Karpas-422 (cell line): ENCODE data around the gene BPIFB2. TPM values are rescaled to one million over a fixed set of nuclear protein-coding genes. Genes with fewer than 3 reads are reported as not detected.
"Not testable (repeated sequence)": the region's sequence is repeated elsewhere in the genome, so short reads cannot be mapped to it uniquely, and the experiment has no call there.

Source experiments
- DNase-seq: peaks from one replicate; pipeline ENCODE4 v3.0.0-alpha.2; 2015
- H2AFZ ChIP-seq: fragments of 200-600 bp; sonication (generic); 2 replicates; pipeline ENCODE4 v1.6.1; 2014; ENCODE audit warnings: antibody characterized with exemption, low read length, mixed read lengths
- H3K27ac ChIP-seq: fragments of 200-600 bp; sonication (generic); 2 replicates; pipeline ENCODE4 v1.5.1; 2014; ENCODE audit warnings: mild to moderate bottlenecking, low read length, moderate library complexity
- H3K27me3 ChIP-seq: fragments of 200-600 bp; sonication (generic); 2 replicates; pipeline ENCODE4 v1.6.1; 2014; ENCODE audit warnings: low read length, mixed read lengths
- H3K36me3 ChIP-seq: fragments of 200-600 bp; sonication (generic); 2 replicates; pipeline ENCODE4 v1.6.1; 2014; ENCODE audit warnings: low read length, mixed read lengths; ENCODE audit not compliant: insufficient read depth
- H3K4me1 ChIP-seq: fragments of 200-600 bp; sonication (generic); 2 replicates; pipeline ENCODE4 v1.6.1; 2014; ENCODE audit warnings: mild to moderate bottlenecking, low read length, mixed read lengths
- H3K4me2 ChIP-seq: fragments of 200-600 bp; sonication (generic); 2 replicates; pipeline ENCODE4 v1.6.1; 2014; ENCODE audit warnings: low read length, low read depth, mild to moderate bottlenecking; ENCODE audit not compliant: poor library complexity, severe bottlenecking
- H3K4me3 ChIP-seq: fragments of 200-600 bp; sonication (generic); 2 replicates; pipeline ENCODE4 v1.5.1; 2014; ENCODE audit warnings: mild to moderate bottlenecking, antibody characterized with exemption, low read length, mixed read lengths
- H3K79me2 ChIP-seq: fragments of 200-600 bp; sonication (generic); 2 replicates; pipeline ENCODE4 v1.6.1; 2014; ENCODE audit warnings: mild to moderate bottlenecking, low read length, mixed read lengths
- H3K9ac ChIP-seq: fragments of 200-600 bp; sonication (generic); 2 replicates; pipeline ENCODE4 v1.6.0; 2014; ENCODE audit warnings: low read length
- H3K9me2 ChIP-seq: fragments of 200-600 bp; sonication (generic), shearing (Covaris generic); replicated peaks from 2 replicates; pipeline ENCODE4 v1.6.0; 2014; ENCODE audit warnings: mild to moderate bottlenecking, low read length, moderate library complexity; ENCODE audit not compliant: insufficient read depth
- H3K9me3 ChIP-seq: fragments of 300-700, 200-600 bp; sonication (generic); 2 replicates; pipeline ENCODE4 v1.6.1; 2014; ENCODE audit warnings: low read length, mixed read lengths
- H4K20me1 ChIP-seq: fragments of 200-600 bp; sonication (generic); 2 replicates; pipeline ENCODE4 v1.6.1; 2014; ENCODE audit warnings: mild to moderate bottlenecking, antibody characterized with exemption, low read length, low read depth; ENCODE audit not compliant: insufficient read depth
- total RNA-seq: library from RNA; depleted of rRNA; stranded (reverse); fragments of >200 nt; shearing (Covaris generic); gene quantifications from 2 replicates; pipeline ENCODE4 v1.2.3, GENCODE V29; 2014; ENCODE audit warnings: low replicate concordance

Gene BPIFB2
- total RNA-seq, 1 experiment from 2014 or later: not detected

DNA sequence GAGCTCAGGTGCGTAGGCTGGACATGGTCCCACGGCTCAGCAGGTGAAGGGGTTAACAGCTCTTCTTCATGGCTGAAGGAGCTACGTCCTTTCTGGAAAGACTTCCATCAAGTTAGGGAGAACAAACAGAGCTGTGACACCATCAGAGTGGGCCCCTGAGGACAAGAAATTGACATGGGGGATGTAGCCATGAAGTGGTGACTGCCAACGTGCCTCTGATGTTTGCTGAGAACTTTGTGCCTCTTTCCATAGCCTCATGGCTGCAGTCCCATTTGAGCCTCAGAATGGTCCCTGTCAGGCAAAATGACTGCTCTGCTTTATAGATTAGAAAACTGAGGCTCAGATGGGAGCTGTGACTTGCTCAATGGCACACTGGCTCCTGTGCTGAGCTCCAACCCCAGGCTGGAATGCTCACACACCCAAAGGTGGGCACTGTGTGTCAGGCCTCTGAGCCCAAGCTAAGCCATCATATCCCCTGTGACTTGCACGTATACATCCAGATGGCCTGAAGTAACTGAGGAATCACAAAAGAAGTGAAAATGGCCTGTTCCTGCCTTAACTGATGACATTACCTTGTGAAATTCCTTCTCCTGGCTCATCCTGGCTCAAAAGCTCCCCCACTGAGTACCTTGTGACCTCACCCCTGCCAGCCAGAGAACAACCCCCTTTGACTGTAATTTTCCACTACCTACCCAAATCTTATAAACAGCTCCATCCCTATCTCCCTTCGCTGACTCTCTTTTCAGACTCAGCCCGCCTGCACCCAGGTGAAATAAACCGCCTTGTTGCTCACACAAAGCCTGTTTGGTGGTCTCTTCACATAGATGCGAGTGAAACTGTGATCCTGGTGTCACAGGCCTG, 33.1 kb upstream of the BPIFB2 start:
- not testable (repeated sequence) for H3K4me1 ChIP-seq, H2AFZ ChIP-seq, H3K9me3 ChIP-seq, H4K20me1 ChIP-seq, DNase-seq, H3K9me2 ChIP-seq, H3K4me3 ChIP-seq, H3K27me3 ChIP-seq, H3K9ac ChIP-seq, H3K79me2 ChIP-seq, H3K27ac ChIP-seq, H3K36me3 ChIP-seq, H3K4me2 ChIP-seq

DNA sequence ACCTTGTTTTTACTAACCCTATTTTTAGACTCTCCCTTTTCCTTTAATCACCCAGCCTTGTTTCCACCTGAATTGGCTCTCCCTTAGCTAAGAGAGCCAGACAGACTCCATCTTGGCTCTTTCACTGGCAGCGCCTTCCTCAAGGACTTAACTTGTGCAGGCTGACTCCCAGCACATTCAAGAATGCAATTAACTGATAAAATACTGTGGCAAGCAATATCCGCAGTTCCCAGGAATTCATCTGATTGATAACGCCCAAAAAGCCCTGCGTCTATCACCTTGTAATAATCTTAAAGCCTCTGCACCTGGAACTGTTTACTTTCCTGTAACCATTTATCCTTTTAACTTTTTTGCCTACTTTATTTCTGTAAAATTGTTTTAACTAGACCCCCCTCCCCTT, 32.4 kb upstream of the BPIFB2 start:
- H3K27ac ChIP-seq, H4K20me1 ChIP-seq, DNase-seq, H2AFZ ChIP-seq, H3K36me3 ChIP-seq, H3K79me2 ChIP-seq, H3K9ac ChIP-seq, H3K4me3 ChIP-seq, H3K9me3 ChIP-seq, H3K27me3 ChIP-seq, H3K9me2 ChIP-seq, H3K4me2 ChIP-seq, H3K4me1 ChIP-seq: not testable (repeated sequence)

DNA sequence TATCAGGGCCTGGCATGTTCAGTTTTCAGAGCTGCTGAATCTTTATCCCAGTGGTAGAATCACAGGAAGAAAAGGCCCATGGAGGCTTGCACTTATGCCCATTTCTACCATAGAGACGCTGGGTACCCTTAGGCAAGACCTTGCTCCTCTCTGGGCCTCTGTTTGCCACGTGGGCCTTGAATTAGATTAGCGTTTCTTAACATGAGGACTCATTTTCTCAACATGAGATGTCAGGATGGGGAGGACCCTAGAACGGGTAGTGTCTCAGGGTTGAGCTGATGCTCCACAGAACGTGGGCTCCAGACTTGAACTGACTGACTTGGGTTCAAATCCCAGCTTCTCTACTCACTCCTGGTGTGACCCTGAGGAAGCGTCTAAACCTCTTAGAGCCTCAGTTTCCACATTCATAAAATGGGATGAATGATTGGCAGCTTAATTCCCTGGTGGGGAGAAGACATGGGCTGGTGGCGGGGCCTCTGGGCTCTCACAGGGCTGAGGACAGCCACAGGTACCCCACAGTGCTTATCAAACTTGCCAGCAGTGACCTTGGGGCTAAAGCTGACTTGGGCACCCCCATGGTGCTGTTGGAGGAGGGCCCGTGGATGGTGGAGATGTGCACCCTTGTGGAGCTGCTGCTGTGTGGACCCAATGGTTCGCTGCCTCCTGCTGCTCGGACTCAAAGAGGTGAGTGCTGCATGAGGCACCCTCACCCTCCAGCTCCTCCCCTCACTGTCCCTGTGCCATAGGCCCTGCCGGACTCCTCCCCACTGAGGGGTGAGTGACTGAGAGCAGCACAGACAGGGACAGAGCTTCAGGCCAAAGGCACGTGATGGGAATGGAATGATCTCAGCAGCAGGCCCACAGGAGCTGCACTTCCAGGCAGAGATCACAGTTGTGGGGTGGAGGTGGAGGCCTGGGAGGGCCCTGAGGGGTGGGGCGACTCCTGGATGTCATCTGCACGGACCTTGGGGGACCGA, 31.5 kb upstream of the BPIFB2 start:
- Histone ChIP-seq H3K4me2 (no peak overlapping the region), H3K4me1 (peaks cover 9% of the 10 kb centered on the region), H3K27me3 (no peaks in the 10 kb centered on the region), H3K9ac (no peak overlapping the region), H3K36me3 (no peaks in the 10 kb centered on the region), H3K9me2 (no peaks in the 10 kb centered on the region), H3K4me3 (no peak overlapping the region), H3K79me2 (no peaks in the 10 kb centered on the region), H4K20me1 (no peaks in the 10 kb centered on the region), H3K27ac (no peak overlapping the region), H3K9me3 (no peaks in the 10 kb centered on the region), H2AFZ (no peak overlapping the region)
- no peak for DNase-seq

DNA sequence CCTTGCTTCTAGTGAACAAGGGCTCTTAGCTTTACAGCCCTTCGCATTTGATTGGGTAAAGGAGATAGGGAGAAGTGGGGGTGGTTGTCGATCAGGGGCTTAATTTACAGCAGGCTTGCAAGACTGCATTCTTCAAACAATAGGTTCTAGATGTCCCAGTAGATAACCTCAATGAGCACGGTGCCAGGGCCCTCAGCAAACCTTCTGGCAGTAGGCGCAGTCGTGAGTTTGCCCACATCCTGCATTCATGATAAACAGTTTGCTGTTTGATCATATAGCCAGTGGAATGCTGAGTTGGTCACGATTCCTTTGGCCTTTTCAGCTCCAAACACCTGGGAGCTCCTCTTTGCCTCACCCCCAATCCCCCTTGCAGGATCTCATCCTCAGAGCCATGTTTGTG, 30.8 kb upstream of the BPIFB2 start:
- no peak overlapping the region for H3K4me2 ChIP-seq
- DNase-seq: no peak

DNA sequence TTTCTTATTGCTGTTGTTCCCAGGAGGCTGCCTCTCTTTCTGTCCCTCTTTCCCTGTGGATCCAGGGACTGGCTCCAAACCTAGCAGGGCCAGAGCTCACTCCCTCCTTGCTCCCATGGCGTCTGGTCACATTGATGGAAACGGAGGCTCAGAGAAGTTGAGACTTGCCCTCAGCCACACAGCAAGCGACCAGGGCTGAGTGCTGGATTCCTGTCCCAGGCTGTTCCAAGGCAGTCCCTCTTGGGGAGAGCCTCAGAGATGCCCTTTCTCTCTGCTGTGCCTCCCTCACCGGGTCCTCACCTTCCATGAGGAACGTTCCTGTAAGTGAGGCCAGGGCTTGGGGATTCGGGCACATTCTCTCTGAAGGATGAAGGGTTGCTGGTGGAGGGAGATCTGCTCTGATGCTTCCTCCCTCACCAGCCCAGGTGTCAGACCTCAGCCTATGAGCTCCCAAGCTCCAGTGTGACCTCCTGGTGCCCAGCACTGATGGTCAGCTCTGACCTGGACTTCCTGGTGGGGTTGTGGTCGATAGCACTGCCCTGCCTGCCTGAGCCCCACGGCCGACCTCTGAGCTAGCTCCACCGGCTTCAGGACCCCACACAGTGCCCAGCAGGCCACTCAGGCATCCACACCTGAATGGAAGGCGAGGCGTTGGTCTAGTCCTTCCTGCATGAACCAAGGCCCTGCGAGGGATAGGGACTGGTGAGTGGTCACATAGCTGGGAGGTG, 30.1 kb upstream of the BPIFB2 start:
- H4K20me1 ChIP-seq: no peaks in the 10 kb centered on the region
- H3K4me3 ChIP-seq: no peak overlapping the region
- no peaks in the 10 kb centered on the region for H3K9me2 ChIP-seq
- no peaks in the 10 kb centered on the region for H3K27me3 ChIP-seq
- no peak for DNase-seq
- no peak overlapping the region for H3K4me2 ChIP-seq
- no peak overlapping the region for H3K27ac ChIP-seq
- H3K4me1 ChIP-seq: no peaks in the 10 kb centered on the region; the same call in 1 of the 2 replicates
- no peaks in the 10 kb centered on the region for H3K9me3 ChIP-seq
- no peaks in the 10 kb centered on the region for H3K79me2 ChIP-seq
- no peaks in the 10 kb centered on the region for H3K36me3 ChIP-seq
- H3K9ac ChIP-seq: no peak overlapping the region
- H2AFZ ChIP-seq: no peak overlapping the region

More for the DNA sequence above, 30.8 kb upstream of the BPIFB2 start:
- no peaks in the 10 kb centered on the region for H3K36me3 ChIP-seq
- no peak overlapping the region for H2AFZ ChIP-seq
- no peaks in the 10 kb centered on the region for H3K9me3 ChIP-seq
- no peaks in the 10 kb centered on the region for H3K79me2 ChIP-seq
- H3K4me1 ChIP-seq: peaks cover 6% of the 10 kb centered on the region
- H3K9me2 ChIP-seq: no peaks in the 10 kb centered on the region
- H3K27me3 ChIP-seq: no peaks in the 10 kb centered on the region
- H4K20me1 ChIP-seq: no peaks in the 10 kb centered on the region
- H3K9ac ChIP-seq: no peak overlapping the region
- no peak overlapping the region for H3K27ac ChIP-seq
- H3K4me3 ChIP-seq: no peak overlapping the region

DNA sequence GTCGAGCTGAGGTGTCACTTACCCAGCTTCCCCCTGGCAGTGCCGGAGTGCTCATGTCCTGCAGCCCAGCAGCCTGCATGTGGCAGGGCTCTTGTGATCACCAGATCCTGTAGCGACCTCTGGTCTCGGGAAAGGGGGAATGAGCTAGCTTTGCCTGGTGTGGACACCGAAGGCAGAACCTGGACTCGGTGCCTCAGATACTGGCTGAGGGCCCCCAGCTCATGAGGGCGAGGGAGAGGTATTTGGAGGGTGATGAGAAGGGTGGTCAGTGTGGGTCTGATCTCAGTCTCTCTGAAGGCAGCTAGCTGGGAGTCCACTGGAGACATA, 29.5 kb upstream of the BPIFB2 start:
- Histone ChIP-seq H3K4me2 (no peak overlapping the region), H3K4me1 (no peaks in the 10 kb centered on the region)
- no peak for DNase-seq

DNA sequence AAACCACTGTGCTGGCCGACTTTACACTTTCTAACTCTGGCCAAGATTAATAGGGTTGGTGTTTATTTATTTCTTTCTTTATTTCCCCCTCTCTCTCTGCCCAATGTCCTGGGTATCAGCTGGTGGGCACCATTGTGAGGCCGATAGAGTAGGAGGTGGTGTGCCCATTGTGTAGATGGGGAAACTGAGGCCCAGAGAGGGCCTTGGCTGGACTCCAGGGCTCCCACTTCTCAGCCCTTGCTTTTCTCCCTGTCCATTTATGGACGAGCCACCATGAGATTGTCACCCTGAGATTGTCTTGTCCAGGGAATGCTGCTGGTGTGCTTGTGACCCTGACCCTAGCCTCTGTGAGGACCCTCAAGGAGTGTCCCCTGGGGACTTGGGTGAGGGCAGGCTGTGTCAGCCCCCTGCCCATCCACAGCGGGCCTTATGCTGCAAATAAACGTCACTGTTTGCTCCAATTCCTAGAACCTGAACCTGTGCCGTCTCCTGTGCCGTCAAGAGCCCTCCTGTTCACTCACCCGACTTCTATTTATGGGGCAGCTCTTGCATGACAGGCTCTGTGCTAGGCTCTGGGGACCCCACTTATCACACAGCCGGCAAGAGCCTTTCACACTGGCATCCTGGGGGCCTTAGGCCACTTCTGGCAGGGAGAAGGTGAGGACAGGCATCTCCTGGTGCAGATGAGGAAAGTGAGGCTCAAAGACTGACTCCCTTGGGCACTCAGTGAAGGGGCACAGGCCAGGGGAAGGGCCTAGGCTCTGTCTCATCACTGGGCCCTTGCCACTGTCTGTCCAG, 28.1 kb upstream of the BPIFB2 start:
- no peaks in the 10 kb centered on the region for H3K27me3 ChIP-seq
- no peak overlapping the region for H3K9ac ChIP-seq
- H3K9me3 ChIP-seq: no peaks in the 10 kb centered on the region
- no peak overlapping the region for H3K4me3 ChIP-seq
- H3K36me3 ChIP-seq: no peaks in the 10 kb centered on the region
- H4K20me1 ChIP-seq: no peaks in the 10 kb centered on the region
- H3K4me2 ChIP-seq: no peak overlapping the region
- no peaks in the 10 kb centered on the region for H3K79me2 ChIP-seq
- H3K9me2 ChIP-seq: no peaks in the 10 kb centered on the region
- H2AFZ ChIP-seq: no peak overlapping the region
- H3K27ac ChIP-seq: no peak overlapping the region
- no peaks in the 10 kb centered on the region for H3K4me1 ChIP-seq
- DNase-seq: no peak

More for the DNA sequence above, 29.5 kb upstream of the BPIFB2 start:
- H4K20me1 ChIP-seq: no peaks in the 10 kb centered on the region
- H3K36me3 ChIP-seq: no peaks in the 10 kb centered on the region
- H2AFZ ChIP-seq: no peak overlapping the region
- no peaks in the 10 kb centered on the region for H3K27me3 ChIP-seq
- no peak overlapping the region for H3K9ac ChIP-seq
- H3K9me3 ChIP-seq: no peaks in the 10 kb centered on the region
- no peaks in the 10 kb centered on the region for H3K79me2 ChIP-seq
- H3K4me3 ChIP-seq: no peak overlapping the region
- no peak overlapping the region for H3K27ac ChIP-seq
- no peaks in the 10 kb centered on the region for H3K9me2 ChIP-seq
